NT2/D1 (cell line): Measurements from ENCODE around the gene SHTN1.

Experiments
- DNase-seq: peaks from one replicate; pipeline ENCODE4 v3.0.0-alpha.2; 2011; ENCODE audit warnings: low read depth, low spot score
- H3K27me3 ChIP-seq: 2 replicates; pipeline ENCODE4 v1.6.0; 2011; ENCODE audit warnings: mild to moderate bottlenecking; ENCODE audit not compliant: insufficient read length, insufficient read depth
- H3K36me3 ChIP-seq: 2 replicates; pipeline ENCODE4 v1.6.1; 2011; ENCODE audit warnings: mild to moderate bottlenecking, low read length, mixed read lengths; ENCODE audit not compliant: insufficient read depth, insufficient read length
- H3K4me1 ChIP-seq: 2 replicates; pipeline ENCODE4 v1.5.1; 2011; ENCODE audit not compliant: insufficient read depth, insufficient read length
- H3K4me3 ChIP-seq: 2 replicates; pipeline ENCODE4 v1.5.1; 2011; ENCODE audit warnings: low read depth; ENCODE audit not compliant: insufficient read length
- H3K9ac ChIP-seq: 2 replicates; pipeline ENCODE4 v1.6.0; 2011; ENCODE audit warnings: low read depth; ENCODE audit not compliant: insufficient read length
- H3K9me3 ChIP-seq: 2 replicates; pipeline ENCODE4 v1.5.1; 2011; ENCODE audit warnings: mild to moderate bottlenecking, low read length; ENCODE audit not compliant: insufficient read depth
- SUZ12 ChIP-seq: IDR thresholded peaks from 2 replicates; pipeline ENCODE4 v1.6.1; 2011; ENCODE audit not compliant: insufficient read length, insufficient read depth; ENCODE audit errors: extremely low read depth
- YY1 ChIP-seq: IDR thresholded peaks from 2 replicates; pipeline ENCODE4 v1.6.1; 2011; ENCODE audit not compliant: insufficient read length, insufficient read depth
- ZNF274 ChIP-seq: IDR thresholded peaks from 2 replicates; pipeline ENCODE4 v1.6.1; 2011; ENCODE audit warnings: mild to moderate bottlenecking, low read depth, low read length

The SHTN1 gene

DNA sequence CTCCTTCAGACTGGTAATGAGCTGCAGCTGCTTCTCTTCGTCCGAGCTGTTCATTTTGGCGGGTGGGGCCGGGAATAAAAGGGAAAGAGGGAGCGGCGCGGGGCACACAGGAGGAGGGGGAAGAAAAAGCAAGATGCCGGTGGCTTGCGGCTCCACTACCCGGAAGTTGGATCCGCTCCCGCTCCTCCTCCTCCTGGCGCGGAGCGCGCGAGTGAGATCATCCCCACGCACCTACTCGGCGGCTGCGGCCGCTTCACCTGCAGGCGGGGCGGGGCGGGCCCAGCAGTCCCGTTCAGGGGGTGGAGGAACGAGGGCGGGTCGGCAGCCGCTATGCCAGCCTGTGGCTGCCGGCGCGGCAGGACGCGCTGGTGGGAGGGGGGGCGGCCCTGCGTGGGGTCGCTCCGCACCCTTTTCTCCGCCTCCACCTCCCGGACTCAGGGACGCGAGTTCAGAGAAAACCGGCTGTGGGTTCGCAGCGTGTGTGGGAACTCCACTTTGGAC lies at the start of gene SHTN1:
TSS of gene SHTN1 (minus strand) at position 162 of the 501 bp plus-strand sequence. CDS start at position 54, 108 bp downstream.
- no peaks in the 10 kb centered on the region for H3K36me3 ChIP-seq
- H3K4me1 ChIP-seq = no peaks in the 10 kb centered on the region
- peak within 1 kb of the TSS; percentile 88 for H3K9ac ChIP-seq
- DNase-seq = no peak
- TF ChIP-seq YY1 (no peak), SUZ12 (no peak), ZNF274 (no peak)
- H3K4me3 ChIP-seq = peak within 1 kb of the TSS; percentile 75
- no peaks in the 10 kb centered on the region for H3K9me3 ChIP-seq
- H3K27me3 ChIP-seq = peaks cover 3% of the 10 kb centered on the region

- H3K9me3 ChIP-seq = no peaks in the 10 kb centered on the region
- no peaks in the 10 kb centered on the region for H3K4me1 ChIP-seq
- no peak for DNase-seq
- H3K4me3 ChIP-seq = no peak overlapping the region
- TF ChIP-seq ZNF274 = no peak
- H3K9ac ChIP-seq = no peak overlapping the region
- H3K36me3 ChIP-seq = no peaks in the 10 kb centered on the region
- no peaks in the 10 kb centered on the region for H3K27me3 ChIP-seq
These were observed 48.5 kb upstream of the SHTN1 start for GRCh38 chr10:117053482-117053881.

DNA sequence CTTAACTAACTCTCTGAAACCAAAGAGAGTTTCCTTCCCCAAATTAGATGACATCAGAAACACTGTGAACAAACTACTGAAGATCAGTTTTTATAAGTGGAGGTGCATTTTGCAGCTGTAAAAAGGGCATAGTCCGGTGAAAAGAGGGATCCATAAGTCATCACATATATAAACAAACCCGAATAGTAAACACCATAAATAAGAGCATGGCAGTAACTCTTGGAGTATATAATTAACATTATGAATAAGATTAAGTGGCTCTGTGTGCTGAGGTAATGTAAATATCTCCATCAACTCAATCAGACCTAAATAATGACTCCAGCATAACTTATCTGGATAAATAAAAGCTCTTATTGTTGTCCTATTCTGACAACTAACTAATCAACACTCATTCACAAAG lies 43.0 kb upstream of the SHTN1 start:
- no peaks in the 10 kb centered on the region for H3K27me3 ChIP-seq
- no peak overlapping the region for H3K9ac ChIP-seq
- no peaks in the 10 kb centered on the region for H3K36me3 ChIP-seq
- DNase-seq = no peak
- no peak overlapping the region for H3K4me3 ChIP-seq
- no peak for TF ChIP-seq ZNF274
- no peak for TF ChIP-seq SUZ12
- TF ChIP-seq YY1 = no peak
- no peaks in the 10 kb centered on the region for H3K4me1 ChIP-seq
- H3K9me3 ChIP-seq = no peaks in the 10 kb centered on the region

GRCh38 chr10:117016266-117016665 lies 11.3 kb upstream of the SHTN1 start:
- H3K9ac ChIP-seq = no peak overlapping the region
- no peaks in the 10 kb centered on the region for H3K9me3 ChIP-seq
- H3K4me1 ChIP-seq = no peaks in the 10 kb centered on the region
- no peak for DNase-seq
- H3K27me3 ChIP-seq = no peaks in the 10 kb centered on the region
- H3K4me3 ChIP-seq = no peak overlapping the region
- no peak for TF ChIP-seq SUZ12
- TF ChIP-seq YY1 = no peak
- TF ChIP-seq ZNF274 = no peak
- no peaks in the 10 kb centered on the region for H3K36me3 ChIP-seq

GRCh38 chr10:117014835-117015234 lies 9.8 kb upstream of the SHTN1 start:
- Histone ChIP-seq H3K9ac (no peak overlapping the region), H3K4me3 (no peak overlapping the region), H3K27me3 (no peaks in the 10 kb centered on the region), H3K4me1 (no peaks in the 10 kb centered on the region), H3K36me3 (no peaks in the 10 kb centered on the region), H3K9me3 (no peaks in the 10 kb centered on the region)
- TF ChIP-seq SUZ12 (no peak), ZNF274 (no peak), YY1 (no peak)
- DNase-seq = no peak

- TF ChIP-seq YY1 (no peak), SUZ12 (no peak)
- H3K9me3 ChIP-seq = no peaks in the 10 kb centered on the region
- no peaks in the 10 kb centered on the region for H3K36me3 ChIP-seq
- DNase-seq = no peak
- no peaks in the 10 kb centered on the region for H3K4me1 ChIP-seq
- peaks cover 3% of the 10 kb centered on the region for H3K27me3 ChIP-seq
- H3K9ac ChIP-seq = no peak overlapping the region
- no peak overlapping the region for H3K4me3 ChIP-seq
These were observed 2.1 kb upstream of the SHTN1 start for GRCh38 chr10:117007080-117007479.

DNA sequence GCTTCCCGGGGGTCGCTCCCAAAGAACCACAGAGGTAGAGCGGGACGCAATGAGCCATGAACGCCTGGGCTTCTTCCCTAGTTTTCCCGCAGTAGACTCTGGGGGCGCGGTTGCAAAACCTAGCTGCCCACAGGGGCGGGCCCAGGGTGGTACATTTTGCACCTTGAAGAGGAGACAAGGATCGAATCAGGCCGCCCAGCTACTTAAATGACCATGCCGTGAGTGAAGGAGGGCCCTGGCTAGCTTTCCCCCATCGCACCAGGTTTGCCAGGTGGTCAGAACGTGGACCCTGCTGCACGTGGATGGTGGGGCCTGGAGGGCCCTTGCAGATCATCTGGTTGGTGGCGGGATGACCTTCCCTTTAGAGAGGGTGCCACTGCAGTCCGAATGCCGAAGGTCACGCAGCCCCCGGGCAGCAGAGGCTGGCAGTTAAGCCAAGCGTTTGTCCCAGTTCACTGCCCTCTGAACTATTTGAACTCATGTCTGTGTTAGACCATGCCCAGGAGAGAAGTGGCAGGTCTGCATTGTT lies 604 bp upstream of the SHTN1 start:
- Histone ChIP-seq H3K36me3 (no peaks in the 10 kb centered on the region), H3K27me3 (peaks cover 3% of the 10 kb centered on the region), H3K4me3 (peak overlapping the region; percentile 75), H3K4me1 (no peaks in the 10 kb centered on the region), H3K9ac (peak overlapping the region; percentile 74), H3K9me3 (no peaks in the 10 kb centered on the region)
- no peak for DNase-seq
- no peak for TF ChIP-seq SUZ12
- TF ChIP-seq ZNF274 = no peak
- TF ChIP-seq YY1 = no peak

DNA sequence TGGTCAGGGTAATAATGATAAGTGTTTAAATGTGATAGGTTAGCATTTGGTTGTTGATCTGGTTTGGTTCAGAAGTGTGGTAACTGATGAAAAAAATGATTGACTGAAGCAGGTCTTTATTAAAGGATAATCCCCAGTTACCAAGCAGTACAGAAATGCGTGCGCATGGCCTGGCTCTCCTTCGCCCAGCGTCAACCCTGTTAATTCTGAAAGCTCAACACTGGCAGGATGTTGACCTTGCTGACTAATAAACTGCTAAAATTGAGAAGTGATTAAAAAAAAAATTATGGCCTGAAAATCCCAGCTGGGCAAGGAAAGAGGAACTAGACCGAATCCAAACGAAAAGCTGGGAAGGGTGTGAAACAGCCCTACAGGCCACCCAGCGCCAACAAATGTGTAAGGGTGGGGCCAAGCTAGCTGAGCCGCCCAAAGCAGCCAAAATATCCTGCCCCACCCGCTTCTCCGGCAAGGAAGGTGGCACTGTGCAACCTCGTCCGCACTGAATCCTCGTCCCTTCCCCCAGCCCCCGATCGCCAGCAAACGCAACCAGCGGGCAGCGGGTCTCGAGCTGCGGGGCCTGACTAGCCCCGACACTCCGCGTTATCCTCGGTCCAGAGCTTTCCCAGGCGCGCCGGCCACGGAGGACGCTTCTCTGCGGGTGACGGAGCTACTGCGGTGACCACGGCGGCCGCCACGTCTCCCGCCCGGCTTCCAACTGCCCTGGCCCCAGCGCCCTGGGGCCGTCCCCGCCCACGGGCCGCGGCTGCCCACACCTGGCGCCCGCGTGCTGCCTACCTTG lies 561 bp downstream of the SHTN1 start:
- no peak for TF ChIP-seq ZNF274
- no peak for TF ChIP-seq SUZ12
- no peak for TF ChIP-seq YY1

More for the DNA sequence above, 561 bp downstream of the SHTN1 start:
- Histone ChIP-seq H3K9ac (peak overlapping the region; percentile 88), H3K4me1 (no peaks in the 10 kb centered on the region), H3K36me3 (no peaks in the 10 kb centered on the region), H3K27me3 (peaks cover 3% of the 10 kb centered on the region), H3K4me3 (peak overlapping the region; percentile 75), H3K9me3 (no peaks in the 10 kb centered on the region)
- no peak for DNase-seq
